IPS DF 6.9 (cell line): ENCODE measurements around the gene TPRG1L.
"Not testable (repeated sequence)": the region's sequence is repeated elsewhere in the genome, so short reads cannot be mapped to it uniquely, and the experiment has no call there.

ENCODE experiments used
- DNase-seq: peaks from one replicate; pipeline ENCODE4 v3.0.0-alpha.2; 2013; ENCODE audit warnings: low read depth, low spot score
- H3K27ac ChIP-seq: one replicate; pipeline ENCODE4 v1.5.1; 2013; ENCODE audit warnings: low read length, control low read depth
- H3K27me3 ChIP-seq: 2 replicates; pipeline ENCODE4 v1.6.1; 2013; ENCODE audit warnings: mild to moderate bottlenecking, low read length; ENCODE audit not compliant: control insufficient read depth, insufficient read depth
- H3K36me3 ChIP-seq: 2 replicates; pipeline ENCODE4 v1.6.1; 2013; ENCODE audit warnings: low read length; ENCODE audit not compliant: control insufficient read depth, insufficient read depth
- H3K4me1 ChIP-seq: 2 replicates; pipeline ENCODE4 v1.6.1; 2013; ENCODE audit warnings: low read length; ENCODE audit not compliant: control insufficient read depth, insufficient read depth
- H3K4me3 ChIP-seq: 2 replicates; pipeline ENCODE4 v1.5.1; 2013; ENCODE audit warnings: mild to moderate bottlenecking, low read length
- H3K9me3 ChIP-seq: 2 replicates; pipeline ENCODE4 v1.6.1; 2013; ENCODE audit warnings: low read length, inconsistent platforms; ENCODE audit not compliant: control insufficient read depth, insufficient read depth
- WGBS: extraction: QIAGEN DNeasy Blood & Tissue Kit; methylation state at CpG from one replicate; pipeline ENCODE4 v1.1.7; 2013; ENCODE audit warnings: mixed read lengths, missing lambda C conversion rate; ENCODE audit not compliant: insufficient read length, insufficient coverage; 5-methylcytosine and 5-hydroxymethylcytosine counted together

Gene TPRG1L

GRCh38 chr1:3583751-3584150 is 41.1 kb upstream of the TPRG1L start:
- H3K27ac ChIP-seq, H3K36me3 ChIP-seq, H3K9me3 ChIP-seq, H3K4me1 ChIP-seq, H3K27me3 ChIP-seq, H3K4me3 ChIP-seq, DNase-seq: not testable (repeated sequence)
- WGBS: no CpG with 5 or more reads among the region's 21 CpGs

DNA sequence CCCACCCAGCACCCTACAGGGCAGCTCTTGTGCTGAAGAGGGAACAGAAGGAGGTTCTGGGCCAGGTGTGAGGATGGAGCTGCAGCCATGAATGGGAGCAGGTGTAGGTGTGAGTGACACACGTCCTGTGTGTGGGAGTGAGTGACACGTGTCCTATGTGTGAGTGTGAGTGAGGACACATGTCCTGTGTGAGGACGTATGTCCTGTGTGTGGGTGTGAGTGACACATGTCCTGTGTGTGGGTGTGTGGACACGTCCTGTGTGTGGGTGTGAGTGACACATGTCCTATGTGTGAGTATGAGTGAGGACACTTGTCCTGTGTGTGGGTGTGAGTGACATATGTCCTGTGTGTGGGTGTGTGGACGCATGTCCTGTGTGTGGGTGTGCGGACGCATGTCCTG is 39.9 kb upstream of the TPRG1L start:
- no peaks in the 10 kb centered on the region for H3K27me3 ChIP-seq
- no peak for DNase-seq
- no peak overlapping the region for H3K4me3 ChIP-seq
- H3K36me3 ChIP-seq: 0 out of 2 replicates have a peak, but pooled peaks cover 5% of the 10 kb centered on the region
- H3K9me3 ChIP-seq: peaks cover 2% of the 10 kb centered on the region
- H3K4me1 ChIP-seq: peaks cover 1% of the 10 kb centered on the region
- no peak overlapping the region for H3K27ac ChIP-seq
- WGBS: no CpG with 5 or more reads among the region's 7 CpGs

DNA sequence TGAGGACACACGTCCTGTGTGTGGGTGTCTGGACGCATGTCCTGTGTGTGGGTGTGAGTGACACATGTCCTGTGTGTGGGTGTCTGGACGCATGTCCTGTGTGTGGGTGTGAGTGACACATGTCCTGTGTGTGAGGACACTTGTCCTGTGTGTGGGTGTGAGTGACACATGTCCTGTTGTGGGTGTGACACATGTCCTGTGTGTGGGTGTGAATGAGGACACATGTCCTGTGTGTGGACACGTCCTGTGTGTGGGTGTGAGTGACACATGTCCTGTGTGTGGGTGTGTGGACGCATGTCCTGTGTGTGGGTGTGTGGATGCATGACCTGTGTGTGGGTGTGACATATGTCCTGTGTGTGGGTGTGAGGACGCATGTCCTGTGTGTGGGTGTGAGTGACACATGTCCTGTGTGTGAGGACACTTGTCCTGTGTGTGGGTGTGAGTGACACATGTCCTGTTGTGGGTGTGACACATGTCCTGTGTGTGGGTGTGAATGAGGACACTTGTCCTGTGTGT is 39.4 kb upstream of the TPRG1L start:
- WGBS: no CpG with 5 or more reads among the region's 6 CpGs
- H3K27ac ChIP-seq, H3K4me1 ChIP-seq, H3K4me3 ChIP-seq, H3K9me3 ChIP-seq, H3K27me3 ChIP-seq, H3K36me3 ChIP-seq, DNase-seq: not testable (repeated sequence)

- peaks cover 2% of the 10 kb centered on the region for H3K9me3 ChIP-seq
- DNase-seq: no peak
- WGBS: no CpG with 5 or more reads among the region's 19 CpGs
- H3K27ac ChIP-seq: no peak overlapping the region
- H3K27me3 ChIP-seq: no peaks in the 10 kb centered on the region
- H3K4me3 ChIP-seq: no peak overlapping the region
- peaks cover 6% of the 10 kb centered on the region for H3K4me1 ChIP-seq
- 0 out of 2 replicates have a peak, but pooled peaks cover 5% of the 10 kb centered on the region for H3K36me3 ChIP-seq
Observed at GRCh38 chr1:3585940-3586568, 38.8 kb upstream of the TPRG1L start.

- H3K36me3 ChIP-seq: 0 out of 2 replicates have a peak, but pooled peaks cover 5% of the 10 kb centered on the region
- H3K4me1 ChIP-seq: peaks cover 6% of the 10 kb centered on the region
- no peak for DNase-seq
- no peak overlapping the region for H3K27ac ChIP-seq
- WGBS: no CpG with 5 or more reads among the region's 24 CpGs
- H3K9me3 ChIP-seq: peaks cover 2% of the 10 kb centered on the region
- no peaks in the 10 kb centered on the region for H3K27me3 ChIP-seq
- no peak overlapping the region for H3K4me3 ChIP-seq
Observed at GRCh38 chr1:3586986-3587759, 37.6 kb upstream of the TPRG1L start.

DNA sequence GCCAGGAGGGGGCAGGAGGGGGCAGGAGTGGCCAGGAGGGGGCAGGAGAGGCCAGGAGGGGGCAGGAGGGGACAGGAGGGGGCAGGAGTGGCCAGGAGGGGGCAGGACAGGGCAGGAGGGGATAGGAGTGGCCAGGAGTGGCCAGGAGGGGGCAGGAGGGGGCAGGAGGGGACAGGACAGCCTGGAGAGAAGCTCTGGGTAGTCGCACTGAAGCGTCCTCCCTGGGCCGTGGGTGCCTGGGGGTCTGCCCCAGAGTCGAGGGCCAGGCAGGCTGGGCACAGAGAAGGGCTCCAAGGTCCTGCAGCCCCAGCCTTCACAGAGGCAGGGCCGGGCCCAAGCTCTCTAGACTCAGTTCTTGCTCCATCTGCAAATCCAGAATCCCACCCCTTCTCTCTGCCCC is 36.4 kb upstream of the TPRG1L start:
- Histone ChIP-seq H3K27ac (no peak overlapping the region), H3K36me3 (0 out of 2 replicates have a peak, but pooled peaks cover 5% of the 10 kb centered on the region), H3K27me3 (no peaks in the 10 kb centered on the region), H3K4me3 (no peak overlapping the region), H3K4me1 (peaks cover 9% of the 10 kb centered on the region), H3K9me3 (peaks cover 2% of the 10 kb centered on the region)
- WGBS: no CpG with 5 or more reads among the region's 5 CpGs
- DNase-seq: no peak

DNA sequence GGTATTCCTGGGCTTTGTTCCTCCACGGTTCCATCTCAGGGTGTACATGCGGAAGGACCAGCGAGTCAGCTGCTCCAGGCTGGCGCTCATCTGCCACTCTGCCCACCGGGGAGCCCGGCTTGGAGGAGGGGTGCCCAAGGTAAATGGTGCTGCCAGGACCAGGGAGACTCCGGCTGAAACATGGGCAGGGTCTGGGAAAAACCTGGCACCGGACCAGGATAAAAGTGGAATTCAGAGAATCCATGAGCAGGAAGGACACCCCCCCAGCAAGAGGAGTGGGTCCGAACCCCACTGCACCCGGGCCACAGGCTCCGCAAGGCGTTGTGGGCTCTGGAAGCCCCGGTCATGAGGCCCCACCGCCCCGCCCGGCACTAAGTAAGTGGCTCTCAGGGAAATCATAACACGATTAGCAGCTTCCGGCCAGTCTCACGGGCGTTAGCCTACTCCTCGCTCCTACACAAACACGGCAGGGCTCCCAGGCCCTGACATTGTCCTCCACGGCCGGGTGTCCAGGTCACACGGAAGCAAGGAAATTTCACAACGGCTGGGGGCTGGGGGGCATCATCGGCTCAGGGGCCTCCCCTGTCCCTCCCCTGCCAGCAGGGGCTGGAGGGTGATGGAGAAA is 34.6 kb upstream of the TPRG1L start:
- no peak overlapping the region for H3K27ac ChIP-seq
- H3K4me3 ChIP-seq: no peak overlapping the region
- peaks cover 5% of the 10 kb centered on the region; the same call in 1 of the 2 replicates for H3K36me3 ChIP-seq
- no peak for DNase-seq
- H3K4me1 ChIP-seq: peaks cover 9% of the 10 kb centered on the region
- H3K27me3 ChIP-seq: no peaks in the 10 kb centered on the region
- H3K9me3 ChIP-seq: peaks cover 2% of the 10 kb centered on the region
- WGBS: no CpG with 5 or more reads among the region's 27 CpGs

- Histone ChIP-seq H3K4me3 (no peak overlapping the region), H3K36me3 (no peaks in the 10 kb centered on the region; the same call in 1 of the 2 replicates), H3K27ac (no peak overlapping the region), H3K4me1 (peaks cover 9% of the 10 kb centered on the region), H3K27me3 (no peaks in the 10 kb centered on the region), H3K9me3 (no peaks in the 10 kb centered on the region)
- no CpG with 5 or more reads among the region's 33 CpGs for whole genome bisulfite sequencing
- DNase-seq: no peak
Observed at GRCh38 chr1:3590951-3591865, 33.6 kb upstream of the TPRG1L start.

- no peak for DNase-seq
- Histone ChIP-seq H3K27me3 (no peaks in the 10 kb centered on the region), H3K27ac (no peak overlapping the region), H3K4me1 (peaks cover 12% of the 10 kb centered on the region), H3K36me3 (no peaks in the 10 kb centered on the region; the same call in 1 of the 2 replicates), H3K4me3 (no peak overlapping the region), H3K9me3 (no peaks in the 10 kb centered on the region)
- no CpG with 5 or more reads among the region's 17 CpGs for WGBS
Observed at GRCh38 chr1:3593334-3593733, 31.5 kb upstream of the TPRG1L start.

- no peak for DNase-seq
- peaks cover 14% of the 10 kb centered on the region for H3K4me1 ChIP-seq
- H3K27me3 ChIP-seq: no peaks in the 10 kb centered on the region
- H3K4me3 ChIP-seq: no peak overlapping the region
- no peaks in the 10 kb centered on the region; the same call in 1 of the 2 replicates for H3K36me3 ChIP-seq
- no peak overlapping the region for H3K27ac ChIP-seq
- no peaks in the 10 kb centered on the region for H3K9me3 ChIP-seq
- WGBS: no CpG with 5 or more reads among the region's 10 CpGs
Observed at GRCh38 chr1:3593745-3594144, 31.1 kb upstream of the TPRG1L start.
